ENCODE measurements around the gene NCOR1. TPM values are rescaled to one million over a fixed set of nuclear protein-coding genes. Genes with fewer than 3 reads are reported as not detected.

Gene NCOR1
- total and polyA plus RNA-seq, 12 donors: 27.0 to 103 (median 74.8) TPM

DNA sequence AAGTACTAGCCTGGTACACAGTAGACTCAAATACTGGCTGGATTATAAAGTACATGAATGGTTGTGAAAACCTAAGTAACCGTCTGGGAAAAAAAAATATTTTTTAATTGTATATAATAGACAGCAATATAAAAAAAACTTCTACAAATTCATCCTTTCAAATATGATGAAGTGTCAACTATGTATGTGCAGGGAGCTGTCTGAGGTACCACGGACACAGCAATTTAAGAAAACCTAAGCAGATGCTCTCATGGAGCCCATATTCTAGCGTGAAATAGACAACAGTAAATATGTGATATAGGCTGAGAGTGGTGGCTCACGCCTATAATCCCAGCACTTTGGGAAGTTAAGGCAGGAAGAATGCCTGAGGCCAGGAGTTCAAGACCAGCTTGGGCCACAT, 111.1 kb downstream of the NCOR1 start:
- Histone ChIP-seq H3K27ac (no peak overlapping the region), H3K27me3 (no peaks in the 10 kb centered on the region), H3K9me3 (no peaks in the 10 kb centered on the region), H3K36me3 (peaks cover 0 to 93% (median 12%) of the 10 kb centered on the region in 9 donors), H3K4me1 (peaks cover 0 to 15% (median 7%) of the 10 kb centered on the region in 9 donors), H3K4me3 (no peak overlapping the region)
- no peak for DNase-seq
- intact Hi-C loops (cut with DNase I): loop anchor here in 1 of 10 donors (2.0 kb wide), 1 partner anchor 27 kb away; no protein-coding TSS in a partner anchor
- TF ChIP-seq, protein P1, sequence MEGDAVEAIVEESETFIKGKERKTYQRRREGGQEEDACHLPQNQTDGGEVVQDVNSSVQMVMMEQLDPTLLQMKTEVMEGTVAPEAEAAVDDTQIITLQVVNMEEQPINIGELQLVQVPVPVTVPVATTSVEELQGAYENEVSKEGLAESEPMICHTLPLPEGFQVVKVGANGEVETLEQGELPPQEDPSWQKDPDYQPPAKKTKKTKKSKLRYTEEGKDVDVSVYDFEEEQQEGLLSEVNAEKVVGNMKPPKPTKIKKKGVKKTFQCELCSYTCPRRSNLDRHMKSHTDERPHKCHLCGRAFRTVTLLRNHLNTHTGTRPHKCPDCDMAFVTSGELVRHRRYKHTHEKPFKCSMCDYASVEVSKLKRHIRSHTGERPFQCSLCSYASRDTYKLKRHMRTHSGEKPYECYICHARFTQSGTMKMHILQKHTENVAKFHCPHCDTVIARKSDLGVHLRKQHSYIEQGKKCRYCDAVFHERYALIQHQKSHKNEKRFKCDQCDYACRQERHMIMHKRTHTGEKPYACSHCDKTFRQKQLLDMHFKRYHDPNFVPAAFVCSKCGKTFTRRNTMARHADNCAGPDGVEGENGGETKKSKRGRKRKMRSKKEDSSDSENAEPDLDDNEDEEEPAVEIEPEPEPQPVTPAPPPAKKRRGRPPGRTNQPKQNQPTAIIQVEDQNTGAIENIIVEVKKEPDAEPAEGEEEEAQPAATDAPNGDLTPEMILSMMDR (IDR thresholded peaks at IDR 0.05): no peak
- ATAC-seq: no peak
- 97 to 99% methylated on average over 4 of the region's 4 CpGs for WGBS, 2 donors

DNA sequence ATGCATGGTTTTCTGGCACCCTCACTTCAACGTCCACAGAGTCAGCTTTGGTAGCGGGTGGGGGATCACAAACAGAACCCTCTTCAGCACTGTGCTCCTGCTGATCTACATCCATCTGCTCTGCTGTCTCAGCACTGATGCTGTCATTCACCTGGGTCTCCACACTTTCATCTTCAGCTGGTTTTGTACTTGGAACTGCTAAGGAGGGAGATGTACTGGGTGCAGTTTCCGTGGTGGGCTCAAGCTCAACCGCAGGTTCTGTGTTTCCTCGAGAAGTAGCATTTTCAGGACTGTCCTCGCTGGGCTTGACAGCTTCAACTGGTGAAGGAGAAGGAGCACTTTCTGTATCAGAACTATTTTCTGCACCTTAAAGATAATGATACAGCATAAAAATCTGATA, 113.9 kb downstream of the NCOR1 start:
- peaks cover 0 to 9% (median 5%) of the 10 kb centered on the region in 9 donors for H3K4me1 ChIP-seq
- no peak overlapping the region for H3K27ac ChIP-seq
- H3K4me3 ChIP-seq: no peak overlapping the region
- H3K27me3 ChIP-seq: no peaks in the 10 kb centered on the region
- TF ChIP-seq, protein P1 (IDR thresholded peaks at IDR 0.05): no peak
- WGBS, 2 donors: 90 to 92% methylated on average over 6 of the region's 6 CpGs
- intact Hi-C loops (cut with DNase I): no loop called here
- peaks cover 0 to 98% (median 25%) of the 10 kb centered on the region in 9 donors for H3K36me3 ChIP-seq
- DNase-seq (no peak), ATAC-seq (no peak)
- no peaks in the 10 kb centered on the region for H3K9me3 ChIP-seq

DNA sequence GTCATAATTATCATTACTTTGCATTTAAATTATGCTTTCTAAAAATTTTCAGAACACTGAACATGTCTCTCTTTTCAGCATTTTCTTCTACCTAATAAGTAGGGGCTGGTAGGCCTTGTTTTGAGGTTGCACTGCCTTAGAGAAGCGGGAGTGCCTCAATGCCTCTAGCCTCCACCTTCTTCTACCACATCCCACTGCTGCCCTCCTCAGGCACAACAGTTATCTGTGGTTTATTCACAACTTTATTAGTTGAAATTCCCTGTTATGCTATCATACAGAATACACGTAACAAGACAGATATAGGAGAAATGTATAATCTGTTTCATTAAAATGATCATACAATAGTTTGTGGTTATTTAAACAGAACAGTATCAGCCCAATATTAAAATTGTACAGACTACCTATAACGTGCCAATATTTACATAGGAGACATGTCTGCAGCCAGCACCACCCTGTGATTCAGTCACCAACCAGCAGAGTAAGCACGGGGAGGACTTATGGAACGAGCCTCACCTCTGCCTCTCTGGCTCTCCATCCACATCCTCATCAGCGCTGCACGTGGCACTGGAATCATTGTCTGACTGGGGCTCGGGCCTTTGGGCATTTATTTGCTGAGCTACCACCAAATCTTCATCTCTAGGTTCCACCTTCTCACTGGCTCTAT, 114.5 kb downstream of the NCOR1 start:
- no peak for DNase-seq
- Histone ChIP-seq H3K4me1 (peaks cover 0 to 4% (median 0%) of the 10 kb centered on the region in 9 donors), H3K4me3 (no peak overlapping the region), H3K27ac (no peak overlapping the region), H3K27me3 (no peaks in the 10 kb centered on the region), H3K36me3 (peaks cover 0 to 98% (median 25%) of the 10 kb centered on the region in 9 donors), H3K9me3 (no peaks in the 10 kb centered on the region)
- intact Hi-C loops (cut with DNase I): no loop called here
- TF ChIP-seq, protein P1 (IDR thresholded peaks at IDR 0.05): no peak
- WGBS, 2 donors: 93 to 96% methylated on average over 8 of the region's 8 CpGs
- ATAC-seq: no peak

DNA sequence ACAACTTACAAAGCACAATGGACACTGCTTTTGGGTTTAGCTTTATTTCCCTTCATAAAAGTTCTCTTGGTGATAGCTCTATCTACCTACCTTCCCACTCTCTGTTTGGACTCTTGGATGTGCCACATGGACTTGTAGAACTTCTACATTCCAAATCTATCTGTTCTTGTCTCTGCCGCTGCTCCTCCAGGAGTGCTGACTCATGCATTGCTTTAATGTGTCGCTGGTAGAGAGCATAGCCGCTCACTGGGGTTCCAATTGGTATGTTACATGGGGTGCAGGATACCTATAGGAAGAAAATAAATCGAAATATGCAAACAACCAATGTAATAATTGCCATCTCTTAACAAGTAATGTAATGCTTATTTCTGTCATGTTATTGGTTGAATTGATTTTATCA, 123.6 kb downstream of the NCOR1 start:
- DNase-seq: no peak
- no peak overlapping the region for H3K27ac ChIP-seq
- no peak for ATAC-seq
- peaks cover 0 to 70% (median 7%) of the 10 kb centered on the region in 9 donors for H3K36me3 ChIP-seq
- TF ChIP-seq, protein P1 (IDR thresholded peaks at IDR 0.05): no peak
- H3K4me1 ChIP-seq: no peaks in the 10 kb centered on the region
- no peaks in the 10 kb centered on the region for H3K27me3 ChIP-seq
- no peaks in the 10 kb centered on the region for H3K9me3 ChIP-seq
- 92 to 94% methylated on average over 4 of the region's 4 CpGs for WGBS, 2 donors
- no peak overlapping the region for H3K4me3 ChIP-seq
- intact Hi-C loops (cut with DNase I): no loop called here
